Measurements from ENCODE around the gene TMUB1.

GRCh38 chr7:151120896-151121295, 37.6 kb upstream of the TMUB1 start:
- TF ChIP-seq POLR2A (IDR thresholded peaks at IDR 0.05), result no peak
- TF ChIP-seq, protein P1, sequence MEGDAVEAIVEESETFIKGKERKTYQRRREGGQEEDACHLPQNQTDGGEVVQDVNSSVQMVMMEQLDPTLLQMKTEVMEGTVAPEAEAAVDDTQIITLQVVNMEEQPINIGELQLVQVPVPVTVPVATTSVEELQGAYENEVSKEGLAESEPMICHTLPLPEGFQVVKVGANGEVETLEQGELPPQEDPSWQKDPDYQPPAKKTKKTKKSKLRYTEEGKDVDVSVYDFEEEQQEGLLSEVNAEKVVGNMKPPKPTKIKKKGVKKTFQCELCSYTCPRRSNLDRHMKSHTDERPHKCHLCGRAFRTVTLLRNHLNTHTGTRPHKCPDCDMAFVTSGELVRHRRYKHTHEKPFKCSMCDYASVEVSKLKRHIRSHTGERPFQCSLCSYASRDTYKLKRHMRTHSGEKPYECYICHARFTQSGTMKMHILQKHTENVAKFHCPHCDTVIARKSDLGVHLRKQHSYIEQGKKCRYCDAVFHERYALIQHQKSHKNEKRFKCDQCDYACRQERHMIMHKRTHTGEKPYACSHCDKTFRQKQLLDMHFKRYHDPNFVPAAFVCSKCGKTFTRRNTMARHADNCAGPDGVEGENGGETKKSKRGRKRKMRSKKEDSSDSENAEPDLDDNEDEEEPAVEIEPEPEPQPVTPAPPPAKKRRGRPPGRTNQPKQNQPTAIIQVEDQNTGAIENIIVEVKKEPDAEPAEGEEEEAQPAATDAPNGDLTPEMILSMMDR (IDR thresholded peaks at IDR 0.05), result no peak
